ENCODE data around the gene LCTL.

DNA sequence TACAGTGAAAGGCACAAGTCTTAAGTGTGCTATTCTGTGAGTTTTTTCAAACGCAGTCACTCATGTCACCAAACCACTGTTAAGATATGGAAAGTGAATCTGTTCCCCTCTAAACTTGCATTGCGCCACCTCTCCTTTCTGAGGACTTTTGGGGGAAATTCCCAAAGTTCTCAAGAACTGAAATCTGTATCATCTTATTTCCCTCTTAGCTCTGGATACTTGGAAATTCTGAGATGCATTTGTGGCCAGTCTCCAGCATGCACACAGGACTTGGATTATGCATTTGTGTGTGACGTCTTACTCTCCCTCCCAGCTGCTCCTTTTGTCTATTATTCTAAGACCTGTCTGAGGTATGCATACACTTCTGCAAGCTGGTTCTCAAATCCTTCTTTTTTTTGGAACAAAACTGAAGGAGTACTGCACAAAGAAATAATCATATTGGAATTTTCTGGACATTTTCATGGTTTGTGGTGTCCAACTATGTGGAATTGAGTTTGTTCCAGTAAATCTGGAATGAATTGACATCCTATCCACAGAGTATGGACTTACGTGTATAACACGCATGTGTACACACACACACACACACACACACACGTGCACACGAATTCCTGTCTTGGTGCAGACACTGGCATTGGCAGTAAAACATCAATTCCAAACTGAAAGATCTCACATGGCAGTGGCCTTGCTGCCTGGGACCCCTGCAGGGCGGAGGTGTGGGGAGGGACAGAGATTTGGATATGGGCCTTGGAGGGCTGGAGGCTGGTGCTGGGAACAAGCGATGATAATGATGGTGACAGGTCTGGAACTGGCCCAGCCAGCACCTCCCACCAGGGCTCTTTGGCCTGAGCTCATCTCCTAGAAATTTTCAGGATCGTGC is 8.2 kb upstream of the LCTL start:
- no peak for TF ChIP-seq CTCF (IDR thresholded peaks at IDR 0.05)
- TF ChIP-seq SIN3A (IDR thresholded peaks at IDR 0.05; ENCODE audit: borderline replicate concordance, insufficient read depth, low read depth, low read length) = no peak
- TF ChIP-seq POLR2AphosphoS5 (IDR thresholded peaks at IDR 0.05; ENCODE audit: low read depth, low read length) = no peak
